ENCODE measurements around the gene DCK.

DNA sequence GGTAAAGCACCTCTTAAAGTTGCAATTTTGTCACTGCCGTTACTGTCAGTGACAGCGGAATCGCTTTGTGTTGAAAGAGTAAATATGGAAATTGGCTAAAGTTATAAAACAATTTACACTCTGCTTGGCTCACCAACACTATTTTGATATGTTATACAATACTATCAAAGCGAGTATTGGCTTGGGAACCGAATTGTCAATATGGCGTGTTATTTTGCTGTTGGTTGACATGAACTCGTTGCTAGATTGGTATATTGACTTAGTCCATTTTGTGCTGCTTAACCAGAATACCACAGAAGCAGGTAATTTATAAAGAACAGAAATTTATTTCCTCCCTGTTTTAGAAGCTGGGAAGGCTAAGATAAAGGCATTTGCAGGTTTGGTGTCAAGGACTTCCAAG, 58.6 kb downstream of the DCK start:
- TF ChIP-seq, protein P1, sequence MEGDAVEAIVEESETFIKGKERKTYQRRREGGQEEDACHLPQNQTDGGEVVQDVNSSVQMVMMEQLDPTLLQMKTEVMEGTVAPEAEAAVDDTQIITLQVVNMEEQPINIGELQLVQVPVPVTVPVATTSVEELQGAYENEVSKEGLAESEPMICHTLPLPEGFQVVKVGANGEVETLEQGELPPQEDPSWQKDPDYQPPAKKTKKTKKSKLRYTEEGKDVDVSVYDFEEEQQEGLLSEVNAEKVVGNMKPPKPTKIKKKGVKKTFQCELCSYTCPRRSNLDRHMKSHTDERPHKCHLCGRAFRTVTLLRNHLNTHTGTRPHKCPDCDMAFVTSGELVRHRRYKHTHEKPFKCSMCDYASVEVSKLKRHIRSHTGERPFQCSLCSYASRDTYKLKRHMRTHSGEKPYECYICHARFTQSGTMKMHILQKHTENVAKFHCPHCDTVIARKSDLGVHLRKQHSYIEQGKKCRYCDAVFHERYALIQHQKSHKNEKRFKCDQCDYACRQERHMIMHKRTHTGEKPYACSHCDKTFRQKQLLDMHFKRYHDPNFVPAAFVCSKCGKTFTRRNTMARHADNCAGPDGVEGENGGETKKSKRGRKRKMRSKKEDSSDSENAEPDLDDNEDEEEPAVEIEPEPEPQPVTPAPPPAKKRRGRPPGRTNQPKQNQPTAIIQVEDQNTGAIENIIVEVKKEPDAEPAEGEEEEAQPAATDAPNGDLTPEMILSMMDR (IDR thresholded peaks at IDR 0.05; ENCODE audit: poor library complexity): no peak
- TF ChIP-seq EZH2phosphoT487 (IDR thresholded peaks at IDR 0.05; ENCODE audit: low read depth, severe bottlenecking, unreplicated experiment) (no peak), EZH2 (IDR thresholded peaks at IDR 0.05; ENCODE audit: borderline replicate concordance) (no peak)
